ENCODE results near the gene HPF1. TPM values are rescaled to one million over a fixed set of nuclear protein-coding genes. Genes with fewer than 3 reads are reported as not detected.
"Not testable (repeated sequence)": the region's sequence is repeated elsewhere in the genome, so short reads cannot be mapped to it uniquely, and the experiment has no call there.

Gene HPF1
- total RNA-seq, 1 experiment from 2014 or later: 25.5 TPM

DNA sequence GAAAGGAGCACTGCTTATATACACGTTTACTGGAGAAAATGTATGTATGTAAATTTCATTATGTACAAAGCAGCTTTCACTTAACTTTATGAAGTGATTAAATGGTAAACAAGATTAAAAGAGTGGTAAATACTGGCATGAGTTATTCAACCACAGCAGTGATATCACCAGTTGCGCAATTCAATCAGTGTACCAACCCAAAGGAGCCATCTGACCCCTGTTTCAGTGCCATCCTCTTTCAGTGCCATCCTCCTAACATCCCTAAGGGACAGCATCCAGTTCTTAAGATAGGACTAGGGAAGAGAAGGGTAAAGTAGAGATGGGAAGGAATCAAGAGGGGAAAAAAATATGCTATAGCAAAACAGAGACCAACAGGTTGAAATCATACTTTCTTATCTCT is 16.2 kb downstream of the HPF1 start:
- DNase-seq (ENCODE audit: extremely low read depth, low read depth): no peak

DNA sequence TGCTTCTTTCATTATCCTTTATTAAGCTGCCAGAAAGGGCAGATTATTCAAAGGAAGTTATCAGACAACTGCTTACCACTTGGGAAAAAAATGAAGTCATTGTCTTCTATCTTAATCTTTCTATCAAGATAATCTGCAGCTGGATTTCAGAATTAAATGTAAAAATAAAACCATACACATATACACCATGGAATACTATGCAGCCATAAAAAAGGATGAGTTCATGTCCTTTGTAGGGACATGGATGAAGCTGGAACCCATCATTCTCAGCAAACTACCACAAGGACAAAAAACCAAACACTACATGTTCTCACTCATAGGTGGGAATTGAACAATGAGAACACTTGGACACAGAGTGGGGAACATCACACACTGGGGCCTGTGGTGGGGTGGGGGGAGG is 19.1 kb downstream of the HPF1 start:
- DNase-seq (ENCODE audit: extremely low read depth, low read depth): not testable (repeated sequence)

DNA sequence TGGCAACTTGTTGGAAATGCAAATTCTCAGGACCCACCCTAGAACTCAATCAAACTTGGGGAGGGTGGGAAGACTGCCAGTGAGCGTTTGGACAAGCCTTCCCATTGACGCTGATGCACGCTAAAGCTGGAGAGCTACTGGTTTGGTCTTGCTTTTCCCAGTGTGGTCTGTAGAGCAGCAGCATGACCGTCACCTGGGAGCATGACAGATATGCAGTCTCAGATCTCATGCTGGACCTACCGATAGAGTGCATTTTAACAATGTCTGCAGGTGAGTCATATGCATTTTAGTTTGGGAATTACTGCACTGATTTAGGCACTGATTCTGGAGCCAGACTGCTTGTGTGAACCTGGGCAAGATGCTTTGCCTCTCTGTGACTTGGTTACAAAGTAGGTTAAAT is 27.2 kb downstream of the HPF1 start:
- DNase-seq (ENCODE audit: extremely low read depth, low read depth): no peak

DNA sequence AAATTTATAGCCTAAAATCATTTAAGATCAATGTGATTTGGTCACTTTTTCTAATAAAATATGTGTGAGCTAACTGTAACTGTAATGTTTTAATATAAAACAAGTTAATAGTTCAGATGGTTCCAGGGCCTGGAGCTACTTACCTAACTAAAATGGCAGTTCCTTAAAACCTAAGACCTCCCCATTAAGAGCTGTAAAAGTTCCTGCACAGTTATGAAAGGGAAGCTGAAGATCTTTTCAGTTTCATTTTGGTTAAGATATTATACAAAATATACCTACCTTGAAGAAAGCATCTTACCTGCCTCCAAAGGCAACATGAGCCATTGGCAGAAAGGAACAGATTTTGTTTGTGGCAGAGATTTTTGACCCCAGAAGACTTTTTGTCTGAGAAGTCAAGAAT is 30.1 kb downstream of the HPF1 start:
- DNase-seq (ENCODE audit: extremely low read depth, low read depth): no peak

DNA sequence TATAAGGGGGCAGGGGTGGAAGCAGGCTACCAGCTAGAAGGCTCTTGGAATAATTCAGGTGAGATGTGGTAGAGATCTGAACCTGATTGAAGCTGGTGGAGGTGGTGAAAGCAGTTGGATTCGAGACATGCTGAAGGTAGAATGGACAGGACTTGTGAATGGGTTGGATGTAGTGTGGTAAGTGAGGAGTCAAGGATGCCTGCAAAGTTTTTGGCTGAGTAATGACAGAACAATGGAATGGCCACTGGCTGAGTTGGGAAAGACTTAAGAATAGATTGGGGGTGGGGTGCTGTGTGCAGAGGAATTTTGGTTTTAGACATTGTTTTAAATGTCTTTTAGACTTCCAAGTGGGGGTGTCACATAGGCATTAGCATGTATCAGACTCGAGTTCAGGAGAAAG is 33.5 kb downstream of the HPF1 start:
- no peak for DNase-seq (ENCODE audit: extremely low read depth, low read depth)

DNA sequence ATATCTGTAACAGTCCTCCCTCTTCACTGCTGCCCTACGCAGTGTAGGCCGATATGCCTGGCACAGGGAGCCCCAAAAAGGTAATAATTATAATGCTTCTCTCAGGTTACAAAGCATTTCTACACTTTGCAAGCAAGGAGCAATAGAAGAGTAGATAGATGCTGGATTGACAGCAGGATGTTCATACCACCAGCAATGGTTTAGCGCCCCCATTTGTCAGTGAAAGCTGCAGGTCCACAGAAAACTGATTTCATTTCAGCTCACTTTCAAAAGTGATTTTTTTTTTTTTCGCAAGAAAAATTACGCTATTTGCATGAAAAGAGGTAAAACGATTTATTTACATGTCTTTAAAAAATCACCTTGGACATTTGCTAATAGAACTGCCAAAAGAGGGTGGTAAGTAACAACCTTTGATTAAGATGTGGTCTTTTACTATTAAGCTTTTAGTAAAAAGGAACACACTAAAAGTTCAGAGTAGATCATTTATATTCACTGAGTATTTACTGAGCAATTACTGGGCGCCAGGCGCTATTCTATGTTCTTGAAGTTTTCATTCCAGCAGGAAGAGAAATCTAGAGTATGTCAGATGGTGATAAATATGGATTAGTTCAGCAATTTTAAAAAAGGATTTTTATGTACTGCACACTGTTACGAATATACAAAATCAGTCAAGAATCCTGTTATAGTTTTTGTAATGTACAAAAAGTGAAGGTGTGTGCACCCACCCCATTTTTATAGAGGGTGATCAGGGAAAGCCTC is 34.4 kb downstream of the HPF1 start:
- no peak for DNase-seq (ENCODE audit: extremely low read depth, low read depth)

DNA sequence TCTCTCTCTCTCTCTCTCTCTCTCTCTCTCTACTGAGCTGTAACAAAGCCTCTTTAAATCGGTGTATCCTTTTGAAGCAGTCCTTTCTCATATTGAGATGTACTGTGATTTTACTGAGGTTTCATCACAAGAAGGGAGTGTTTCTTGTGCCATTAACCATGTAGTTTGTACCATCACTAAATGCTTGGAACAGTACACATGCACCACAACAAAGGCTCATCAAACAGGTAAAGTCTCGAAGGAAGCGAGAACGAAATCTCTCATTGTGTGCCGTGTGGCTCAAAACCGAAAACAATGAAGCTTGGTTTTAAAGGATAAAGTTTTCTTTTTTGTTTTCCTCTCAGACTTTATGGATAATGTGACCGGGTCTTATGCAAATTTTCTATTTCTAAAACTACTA is 37.2 kb downstream of the HPF1 start:
- no peak for DNase-seq (ENCODE audit: extremely low read depth, low read depth)

DNA sequence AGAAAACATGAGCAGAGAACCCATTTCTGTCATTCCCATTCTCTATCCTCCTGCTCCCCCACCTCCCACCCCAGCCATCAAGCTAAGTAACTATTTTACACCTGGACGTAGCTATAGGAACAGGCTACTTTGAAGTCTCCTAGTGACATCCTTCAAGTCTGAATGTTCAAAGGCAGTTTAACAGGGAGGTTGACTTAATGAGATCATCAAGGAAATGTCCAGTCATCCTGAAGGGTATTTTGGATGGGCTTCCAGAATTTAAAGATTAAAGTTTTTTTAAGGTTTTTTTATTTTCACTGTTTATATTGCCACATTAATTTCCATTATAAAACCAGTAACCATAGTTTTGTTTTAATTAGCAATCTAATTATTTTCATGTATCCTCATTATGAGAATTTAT is 41.1 kb downstream of the HPF1 start:
- no peak for DNase-seq (ENCODE audit: extremely low read depth, low read depth)

DNA sequence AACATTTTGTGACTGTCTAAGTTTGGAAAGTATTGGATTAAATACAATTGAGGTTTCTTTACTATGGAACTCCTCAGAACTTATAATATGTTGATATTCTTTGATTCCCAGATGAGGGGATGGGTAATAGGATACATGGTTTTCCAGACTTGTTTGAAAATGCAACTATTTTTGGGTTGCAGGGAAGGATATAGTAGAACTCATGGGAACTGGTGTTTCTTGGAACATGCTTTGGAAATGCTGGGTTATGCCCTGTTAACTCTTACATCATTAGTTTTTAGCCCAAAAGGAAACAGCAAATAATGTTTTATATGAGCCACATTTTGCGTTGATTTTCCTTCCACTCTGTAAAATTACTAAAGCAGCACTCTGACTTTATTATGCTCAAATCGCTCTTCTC is 41.9 kb downstream of the HPF1 start:
- DNase-seq (ENCODE audit: extremely low read depth, low read depth): no peak

DNA sequence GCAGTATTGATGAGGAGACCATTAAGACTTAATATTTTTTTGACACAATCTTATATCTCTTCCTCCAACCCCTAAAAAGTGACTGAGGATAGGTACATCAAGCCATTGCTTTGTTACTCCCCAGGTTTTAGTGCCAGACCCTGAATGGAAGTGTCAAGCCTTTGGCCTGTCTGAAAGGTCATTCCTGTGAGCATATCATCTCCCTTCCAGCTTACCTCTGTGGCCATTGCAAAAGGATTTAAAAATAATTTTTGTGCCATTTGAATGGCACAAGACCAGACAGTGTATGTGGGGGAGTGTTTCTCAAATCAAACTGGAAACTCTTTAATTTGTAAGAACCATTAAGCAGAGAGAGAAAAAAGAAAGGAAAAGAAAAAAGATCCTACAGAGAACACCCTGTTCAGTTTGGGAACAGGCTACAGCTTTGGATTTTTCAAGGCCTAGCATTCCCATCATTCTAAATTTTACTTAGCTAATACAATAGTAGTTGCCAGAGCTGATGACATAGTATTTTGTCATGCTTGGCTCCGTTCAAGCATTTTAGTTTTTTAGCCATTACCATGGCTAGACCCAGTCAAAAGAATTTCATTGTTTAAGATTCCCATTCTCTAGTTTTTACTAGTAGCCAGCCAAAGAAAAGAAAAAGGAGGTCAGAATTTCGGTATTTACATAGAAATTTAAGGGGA is 49.6 kb downstream of the HPF1 start:
- no peak for DNase-seq (ENCODE audit: extremely low read depth, low read depth)

DNA sequence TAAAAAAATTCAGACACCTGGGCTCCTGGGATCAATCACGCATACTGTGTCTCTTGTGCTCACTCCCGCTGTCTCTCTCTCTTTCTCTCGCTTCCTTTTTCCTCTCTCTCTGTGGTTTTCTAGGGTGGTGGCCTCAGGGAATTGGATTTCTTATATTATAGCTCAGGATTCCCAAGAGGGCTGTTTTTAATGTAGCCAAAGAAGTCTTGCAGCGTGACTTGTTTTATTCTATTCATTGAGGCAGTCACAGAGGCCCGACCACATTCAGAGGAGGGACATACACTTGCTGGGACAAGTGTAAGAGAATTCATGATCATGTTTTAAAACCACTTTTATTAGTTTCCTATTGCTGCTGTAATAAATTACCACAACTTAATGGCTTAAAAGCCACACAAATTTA is 59.4 kb downstream of the HPF1 start:
- no peak for DNase-seq (ENCODE audit: extremely low read depth, low read depth)

DNA sequence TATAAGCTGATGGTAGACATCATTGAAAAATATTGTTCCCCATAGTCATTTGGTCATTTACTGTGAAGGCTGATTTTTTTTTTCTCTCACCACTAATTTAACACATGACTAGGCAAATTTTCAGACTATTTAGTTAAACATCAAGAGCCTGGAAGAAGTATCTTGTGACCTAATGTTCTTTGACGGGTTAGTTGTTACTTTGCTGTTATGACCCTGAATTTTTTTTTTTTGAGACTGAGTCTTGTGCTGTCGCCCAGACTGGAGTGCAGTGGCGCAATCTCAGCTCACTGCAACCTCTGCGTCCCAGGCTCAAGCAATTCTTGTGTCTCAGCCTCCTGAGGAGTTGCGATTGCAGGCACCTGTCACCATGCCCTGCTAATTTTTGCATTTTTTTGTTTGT is 67.0 kb downstream of the HPF1 start:
- no peak for DNase-seq (ENCODE audit: extremely low read depth, low read depth)

DNA sequence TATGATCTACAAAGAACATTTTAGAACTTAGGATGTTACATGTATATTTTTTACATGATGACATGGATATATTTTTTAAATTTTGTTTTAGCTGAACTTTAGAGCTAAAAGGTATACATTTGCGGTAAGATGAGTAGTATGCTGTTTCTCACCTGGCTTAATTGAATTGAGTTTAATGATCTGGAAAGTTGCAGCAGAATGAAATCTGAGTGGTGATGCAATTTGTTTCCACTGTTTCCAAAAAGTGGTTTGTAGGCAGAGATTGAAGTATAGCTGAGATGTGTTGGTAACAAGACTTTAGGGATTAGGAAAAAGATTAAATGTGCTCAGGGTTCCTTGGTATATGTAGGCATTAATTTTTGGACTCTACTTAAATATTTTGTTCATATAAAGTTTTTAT is 68.1 kb downstream of the HPF1 start:
- no peak for DNase-seq (ENCODE audit: extremely low read depth, low read depth)

DNA sequence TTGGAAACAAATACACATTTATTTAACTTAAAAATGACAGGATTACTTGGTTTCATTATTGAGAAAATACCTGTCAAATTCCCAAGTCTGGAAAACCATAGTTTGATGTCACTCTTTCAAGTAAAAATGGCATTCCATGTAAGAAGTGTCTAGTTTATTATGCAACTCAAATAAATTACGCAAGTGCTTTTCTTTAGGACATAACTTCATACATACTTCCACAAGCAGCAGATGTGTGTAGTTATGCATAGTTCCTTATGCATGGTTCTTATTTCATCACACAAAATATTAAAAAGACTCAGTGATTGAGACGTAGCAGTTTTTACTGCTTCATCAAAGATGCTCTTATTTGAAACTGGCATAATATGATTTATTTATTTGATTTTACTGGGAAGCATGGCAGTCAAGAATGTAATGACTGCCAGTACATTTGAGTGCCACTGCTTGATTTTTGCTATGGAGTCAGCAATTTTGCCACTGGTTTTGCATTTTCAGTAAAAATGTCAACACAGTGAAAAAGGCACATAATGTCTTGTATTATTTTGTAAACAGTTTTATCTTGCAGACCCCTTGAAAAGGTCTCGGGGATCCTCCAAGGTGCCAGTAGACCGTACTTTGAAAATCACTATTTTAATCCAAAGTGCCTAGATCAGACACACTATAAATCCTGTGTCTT is 75.2 kb downstream of the HPF1 start:
- no peak for DNase-seq (ENCODE audit: extremely low read depth, low read depth)

Other genes with a start within 250 kb of the HPF1 start
- 6.4 and 8.7 TPM in 2 replicates for gene NEK1, start 145.4 kb downstream of the HPF1 start, total RNA-seq (2014; rRNA removed; shearing (Covaris generic))
- 45.0 and 48.9 TPM in 2 replicates for gene CLCN3, start 137.4 kb downstream of the HPF1 start, total RNA-seq (2014; rRNA removed; shearing (Covaris generic))

Measured in NCI-H460 (cell line).